Transverse colon (tissue), 3 donors: ENCODE data around the gene VENTX.

Experiments used
- CTCF ChIP-seq, 5 experiments: fragments of 200-600 bp in 3 of 5; fragments of 450-650 bp in 2 of 5; sonication (generic) in 3 of 5; IDR thresholded peaks; 1 replicate in 2 of 5; 2 replicates in 3 of 5; pipeline ENCODE4 v1.5.1; 2016 to 2017; ENCODE audit warnings: antibody characterized with exemption in 5 of 5, inconsistent platforms in 3 of 5, mild to moderate bottlenecking in 2 of 5, moderate library complexity in 1 of 5
- POLR2A ChIP-seq: fragments of 450-650 bp; IDR thresholded peaks from one replicate; pipeline ENCODE4 v1.6.1; 2016; ENCODE audit warnings: antibody characterized with exemption, mild to moderate bottlenecking, moderate library complexity

GRCh38 chr10:133245439-133246235 is 8.0 kb downstream of the VENTX start:
- TF ChIP-seq POLR2A (no peak), CTCF (IDR thresholded peaks at IDR 0.05) (no peak)
